SH-SY5Y (cell line): ENCODE measurements around the gene SHOC2.

Source experiments
- GATA2 ChIP-seq: IDR thresholded peaks from 2 replicates; pipeline ENCODE4 v1.6.1; 2011; ENCODE audit warnings: mild to moderate bottlenecking, low read depth, low read length
- GATA3 ChIP-seq: IDR thresholded peaks from 2 replicates; pipeline ENCODE4 v1.6.1; 2011; ENCODE audit warnings: low read depth, mild to moderate bottlenecking, low read length, moderate library complexity

DNA sequence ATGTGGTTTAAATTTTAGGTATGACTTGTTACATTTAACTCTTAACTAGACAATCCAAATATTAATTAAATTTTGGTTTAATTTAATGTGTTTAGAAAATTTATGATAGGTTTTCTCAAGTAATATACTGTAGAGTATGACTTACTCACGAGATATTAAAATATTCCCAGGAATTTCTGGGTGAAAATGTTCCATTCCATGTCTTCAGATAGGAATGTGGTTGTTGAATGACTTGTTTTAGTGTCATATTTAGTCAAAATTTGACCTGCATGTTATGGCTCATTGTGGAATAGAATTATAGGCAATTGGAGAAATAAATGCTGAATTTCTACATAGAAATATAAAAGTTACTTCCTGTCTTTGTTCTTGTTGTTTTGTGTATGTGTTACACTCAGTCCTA, 46.7 kb downstream of the SHOC2 start:
- TF ChIP-seq GATA2 (no peak), GATA3 (no peak)
